HEK293T (cell line): Measurements from ENCODE around the gene BTBD9.

Source experiments
- ARNT ChIP-seq: fragments of 450-650 bp; IDR thresholded peaks from 2 replicates; pipeline ENCODE4 v1.6.1; 2017; ENCODE audit warnings: mild to moderate bottlenecking
- BHLHE40 ChIP-seq: fragments of 450-650 bp; IDR thresholded peaks from 2 replicates; pipeline ENCODE4 v1.6.1; 2016; ENCODE audit warnings: mild to moderate bottlenecking, moderate library complexity, borderline replicate concordance
- ELF4 ChIP-seq: fragments of 450-650 bp; IDR thresholded peaks from 2 replicates; pipeline ENCODE4 v1.6.1; 2017; ENCODE audit warnings: antibody characterized with exemption
- FOXA1 ChIP-seq: fragments of 450-650 bp; IDR thresholded peaks from 2 replicates; pipeline ENCODE4 v1.6.1; 2016; ENCODE audit warnings: mild to moderate bottlenecking
- FOXK2 ChIP-seq: fragments of 450-650 bp; IDR thresholded peaks from 2 replicates; pipeline ENCODE4 v1.6.1; 2016; ENCODE audit warnings: mild to moderate bottlenecking
- FOXM1 ChIP-seq: fragments of 450-650 bp; IDR thresholded peaks from 2 replicates; pipeline ENCODE4 v1.6.1; 2017; ENCODE audit warnings: mild to moderate bottlenecking, borderline replicate concordance
- PKNOX1 ChIP-seq: fragments of 450-650 bp; IDR thresholded peaks from 2 replicates; pipeline ENCODE4 v1.6.1; 2016
- SP1 ChIP-seq: fragments of 450-650 bp; IDR thresholded peaks from 2 replicates; pipeline ENCODE4 v1.6.1; 2017
- SUZ12 ChIP-seq: fragments of 450-650 bp; IDR thresholded peaks from 2 replicates; pipeline ENCODE4 v1.6.1; 2016; ENCODE audit warnings: mild to moderate bottlenecking
- TARDBP ChIP-seq: fragments of 450-650 bp; IDR thresholded peaks from 2 replicates; pipeline ENCODE4 v1.6.1; 2016

DNA sequence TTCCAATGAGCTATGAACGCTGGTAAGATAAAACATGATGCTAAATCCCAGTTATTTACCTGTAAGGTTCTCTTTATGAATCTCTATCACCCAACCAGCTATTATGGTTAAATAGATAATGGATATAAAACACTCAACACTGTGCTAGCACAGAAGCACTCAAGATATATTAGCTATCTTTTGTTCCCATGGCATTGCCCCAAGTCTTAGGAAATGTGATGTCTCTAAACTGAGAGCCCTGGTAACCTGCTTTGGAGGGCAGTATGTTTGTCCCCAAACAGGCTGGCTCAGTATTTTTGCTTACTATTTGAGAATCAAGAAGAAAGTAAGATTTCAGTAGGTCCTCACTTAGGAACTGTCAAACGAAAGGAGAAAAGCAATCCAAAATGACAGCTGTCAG lies 90.5 kb downstream of the BTBD9 start:
- TF ChIP-seq PKNOX1 (no peak), ARNT (no peak), SP1 (no peak), FOXA1 (no peak), BHLHE40 (no peak), TARDBP (no peak), FOXK2 (no peak), ELF4 (no peak), SUZ12 (no peak), FOXM1 (no peak)
